CD4-positive, alpha-beta T cell treated with Interleukin-4 for 1 hour (primary cell): ENCODE data around the gene PKDCC.

Experiments used
- DNase-seq, 2 donors: peaks; one replicate each; pipeline ENCODE4 v3.0.0-alpha.2; 2020 to 2022

PKDCC gene

GRCh38 chr2:42047488-42048298 lies at the start of gene PKDCC:
Gene PKDCC, plus strand, starts transcription at chr2:42048021. Its CDS starts 179 bp downstream, at chr2:42048200.
- peak; percentile 24 to 35 for DNase-seq

- DNase-seq: no peak
Measured at GRCh38 chr2:41998186-41999127, 49.4 kb upstream of the PKDCC start.

- no peak for DNase-seq
Measured at GRCh38 chr2:41999128-41999480, 48.7 kb upstream of the PKDCC start.

GRCh38 chr2:41999592-42000281 lies 48.1 kb upstream of the PKDCC start:
- DNase-seq: no peak

GRCh38 chr2:42001711-42002201 lies 46.1 kb upstream of the PKDCC start:
- no peak for DNase-seq

- no peak for DNase-seq
Measured at GRCh38 chr2:42007551-42007950, 40.3 kb upstream of the PKDCC start.

GRCh38 chr2:42008241-42008921 lies 39.4 kb upstream of the PKDCC start:
- DNase-seq: no peak

- no peak for DNase-seq
Measured at GRCh38 chr2:42009657-42010580, 37.9 kb upstream of the PKDCC start.

GRCh38 chr2:42010743-42011298 lies 37.0 kb upstream of the PKDCC start:
- DNase-seq: no peak

- no peak for DNase-seq
Measured at GRCh38 chr2:42012137-42012536, 35.7 kb upstream of the PKDCC start.

- DNase-seq: no peak
Measured at GRCh38 chr2:42012651-42013050, 35.2 kb upstream of the PKDCC start.

GRCh38 chr2:42013409-42013808 lies 34.4 kb upstream of the PKDCC start:
- DNase-seq: no peak

- no peak for DNase-seq
Measured at GRCh38 chr2:42021464-42021863, 26.4 kb upstream of the PKDCC start.

- no peak for DNase-seq
Measured at GRCh38 chr2:42025151-42025582, 22.7 kb upstream of the PKDCC start.

GRCh38 chr2:42026272-42026671 lies 21.5 kb upstream of the PKDCC start:
- no peak for DNase-seq

GRCh38 chr2:42028571-42029148 lies 19.2 kb upstream of the PKDCC start:
- DNase-seq: no peak

GRCh38 chr2:42029171-42029570 lies 18.6 kb upstream of the PKDCC start:
- DNase-seq: no peak

GRCh38 chr2:42029639-42030199 lies 18.1 kb upstream of the PKDCC start:
- DNase-seq: no peak

- no peak for DNase-seq
Measured at GRCh38 chr2:42030200-42030759, 17.5 kb upstream of the PKDCC start.

GRCh38 chr2:42030829-42031228 lies 17.0 kb upstream of the PKDCC start:
- no peak for DNase-seq
